Endometrial microvascular endothelial cells (primary cell): Measurements from ENCODE around the gene ZC3H11A. TPM values are rescaled to one million over a fixed set of nuclear protein-coding genes. Genes with fewer than 3 reads are reported as not detected.
"Not testable (repeated sequence)": the region's sequence is repeated elsewhere in the genome, so short reads cannot be mapped to it uniquely, and the experiment has no call there.

Source experiments
- in situ Hi-C: cut with HindIII; loops from 2 replicates; pipeline ENCODE4 v1.10.0; 2017; ENCODE audit warnings: low sequenced_read_pairs, low pct_unique_long_range_greater_than_20kb; ENCODE audit errors: inconsistent ontology term
- total RNA-seq: library from RNA; depleted of rRNA; stranded (reverse); fragments of >200 nt; gene quantifications from one replicate; pipeline ENCODE4 v1.2.3, GENCODE V29; 2015; ENCODE audit errors: inconsistent ontology term

The ZC3H11A gene
- total RNA-seq, 1 donor from 2014 or later = 64.8 TPM

DNA sequence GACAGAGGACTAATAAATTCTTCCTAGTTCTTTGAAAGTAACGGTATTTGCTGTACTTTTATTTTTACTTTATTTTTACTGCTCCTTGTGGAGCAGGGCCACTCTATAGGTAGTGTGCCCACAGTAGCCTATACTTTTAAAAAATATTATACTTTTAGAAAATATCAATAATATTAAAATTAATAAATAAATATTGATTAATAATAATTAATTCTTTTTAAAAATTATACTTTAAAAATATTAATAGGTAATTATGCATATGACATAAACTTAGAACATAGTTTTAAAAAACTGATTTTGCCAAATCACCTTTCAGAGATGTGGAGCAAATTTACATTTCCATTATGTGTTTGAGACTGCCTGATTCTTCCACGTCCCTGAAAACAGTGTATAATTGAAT is 30.8 kb downstream of the ZC3H11A start:
- in situ Hi-C loops = no loop called here

DNA sequence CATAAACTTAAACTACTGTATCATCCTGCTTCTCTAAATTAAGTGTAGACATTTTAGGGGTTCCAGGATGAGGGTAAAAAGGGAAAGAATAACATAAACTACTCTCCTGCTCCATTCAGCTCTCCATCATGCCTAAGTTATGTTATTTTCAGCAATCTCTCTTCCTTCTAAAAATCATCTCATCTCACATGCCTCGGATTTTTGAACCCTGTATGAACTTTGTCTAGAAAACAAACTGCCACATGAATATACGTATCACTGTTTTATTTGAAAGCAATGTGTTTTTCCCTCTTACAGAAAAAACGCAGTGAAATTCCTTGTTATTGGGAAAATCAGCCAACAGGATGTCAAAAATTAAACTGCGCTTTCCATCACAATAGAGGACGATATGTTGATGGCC is 32.6 kb downstream of the ZC3H11A start:
- in situ Hi-C loops = no loop called here

- in situ Hi-C loops = no loop called here
Measured at GRCh38 chr1:203828503-203828902, 33.1 kb downstream of the ZC3H11A start.

- in situ Hi-C loops = not testable (repeated sequence)
Measured at GRCh38 chr1:203829247-203829646, 33.8 kb downstream of the ZC3H11A start.

GRCh38 chr1:203835476-203835875 is 40.1 kb downstream of the ZC3H11A start:
- in situ Hi-C loops = no loop called here

- in situ Hi-C loops = no loop called here
Measured at GRCh38 chr1:203839081-203839480, 43.7 kb downstream of the ZC3H11A start.

GRCh38 chr1:203840208-203840808 is 44.9 kb downstream of the ZC3H11A start:
- in situ Hi-C loops = no loop called here

- in situ Hi-C loops = no loop called here
Measured at GRCh38 chr1:203842559-203842876, 47.1 kb downstream of the ZC3H11A start.

- in situ Hi-C loops = no loop called here
Measured at GRCh38 chr1:203843435-203843834, 48.0 kb downstream of the ZC3H11A start.

Other genes with a start within 250 kb of the ZC3H11A start
- 67.6 TPM for gene ATP2B4, start 168.8 kb upstream of the ZC3H11A start, total RNA-seq
- gene LAX1, start 30.4 kb upstream of the ZC3H11A start, total RNA-seq = 0.19 TPM
- 12.5 TPM for gene ZBED6, start within 50 bp of the ZC3H11A start, total RNA-seq
- 109 TPM for gene SNRPE, start 66.0 kb downstream of the ZC3H11A start, total RNA-seq